Thyroid gland (tissue), 4 donors: Measurements from ENCODE around the gene DUSP18. TPM values are rescaled to one million over a fixed set of nuclear protein-coding genes. Genes with fewer than 3 reads are reported as not detected.

Experiments
- DNase-seq, 2 donors: peaks; one replicate each; pipeline ENCODE4 v3.0.0-alpha.2; 2019
- H3K27ac ChIP-seq, 3 donors: fragments of 200-600 bp; sonication (generic); 1 replicate in 2 of 3; 2 replicates in 1 of 3; pipeline ENCODE4 v1.5.1; 2016 to 2019; ENCODE audit warnings: mild to moderate bottlenecking in 1 of 3, moderate library complexity in 1 of 3
- H3K27me3 ChIP-seq: fragments of 200-600 bp; sonication (generic); one replicate; pipeline ENCODE4 v1.5.1; 2019
- H3K36me3 ChIP-seq, 2 donors: fragments of 200-600 bp; sonication (generic); one replicate each; pipeline ENCODE4 v1.5.1; 2016 to 2019
- H3K4me1 ChIP-seq, 2 donors: fragments of 200-600 bp; sonication (generic); one replicate each; pipeline ENCODE4 v1.5.1; 2017 to 2019
- H3K4me3 ChIP-seq, 3 donors: fragments of 200-600 bp; sonication (generic); replicated peaks in 1 of 3; 1 replicate in 2 of 3; 2 replicates in 1 of 3; pipeline ENCODE4 v1.5.1; 2016; ENCODE audit warnings: mild to moderate bottlenecking in 1 of 3
- H3K9me3 ChIP-seq: fragments of 200-600 bp; sonication (generic); one replicate; pipeline ENCODE4 v1.5.1; 2017
- POLR2A ChIP-seq, 2 donors: fragments of 450-650 bp; IDR thresholded peaks; one replicate each; pipeline ENCODE4 v1.6.1; 2017; ENCODE audit warnings: antibody characterized with exemption in 2 of 2, mild to moderate bottlenecking in 2 of 2, moderate library complexity in 1 of 2
- WGBS, 2 donors: methylation state at CpG; one replicate each; pipeline ENCODE4 v1.1.5; 2017; 5-methylcytosine and 5-hydroxymethylcytosine counted together
- intact Hi-C: fragments of 100-400 bp; cut with DNase I; formaldehyde crosslinking; loops from one replicate; pipeline ENCODE4 v1.15.1; 2023
- total RNA-seq, 4 donors: library from RNA; depleted of rRNA; stranded (reverse); fragments of >200 nt; gene quantifications; one replicate each; pipeline ENCODE4 v1.2.3, GENCODE V29; 2016
- TF ChIP-seq, protein P1 (sequence below), 6 experiments: fragments of 200-600 bp in 3 of 6; fragments of 450-650 bp in 3 of 6; sonication (generic) in 3 of 6; IDR thresholded peaks; one replicate each; pipeline ENCODE4 v1.5.1; 2016 to 2019; ENCODE audit warnings: antibody characterized with exemption in 6 of 6, mild to moderate bottlenecking in 2 of 6, inconsistent platforms in 1 of 6, moderate library complexity in 1 of 6

DUSP18 gene
- total RNA-seq, 4 donors from 2014 or later: 6.9 to 8.4 (median 7.3) TPM

DNA sequence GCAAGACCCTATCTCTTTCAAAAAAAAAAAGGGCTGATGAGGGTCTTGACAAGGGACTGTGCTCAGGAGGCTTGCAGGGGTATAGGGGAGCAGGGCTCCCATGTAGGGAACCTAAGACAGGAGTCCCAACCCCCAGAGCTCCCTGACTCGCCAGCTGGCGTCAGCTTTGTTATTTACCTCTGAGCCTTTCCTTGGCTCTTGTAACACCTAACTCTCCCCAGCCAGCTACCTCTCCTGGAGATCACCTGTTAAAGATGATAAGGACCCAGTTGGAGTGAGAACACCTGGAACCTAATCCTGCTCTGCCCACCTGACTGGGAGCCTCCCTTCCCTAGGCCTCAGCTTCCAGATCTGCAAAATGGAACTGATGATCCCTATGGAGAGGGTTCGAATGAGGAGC, 18.9 kb downstream of the DUSP18 start:
- WGBS, 2 donors: 97 to 100% methylated on average over 3 of the region's 3 CpGs
- H3K4me3 ChIP-seq: no peak overlapping the region
- H3K27me3 ChIP-seq: no peaks in the 10 kb centered on the region
- intact Hi-C loops: no loop called here
- TF ChIP-seq POLR2A (IDR thresholded peaks at IDR 0.05): no peak
- H3K4me1 ChIP-seq: peaks cover 0 to 6% of the 10 kb centered on the region in 2 donors
- no peaks in the 10 kb centered on the region for H3K9me3 ChIP-seq
- DNase-seq: no peak
- no peaks in the 10 kb centered on the region for H3K36me3 ChIP-seq
- H3K27ac ChIP-seq: no peak overlapping the region

DNA sequence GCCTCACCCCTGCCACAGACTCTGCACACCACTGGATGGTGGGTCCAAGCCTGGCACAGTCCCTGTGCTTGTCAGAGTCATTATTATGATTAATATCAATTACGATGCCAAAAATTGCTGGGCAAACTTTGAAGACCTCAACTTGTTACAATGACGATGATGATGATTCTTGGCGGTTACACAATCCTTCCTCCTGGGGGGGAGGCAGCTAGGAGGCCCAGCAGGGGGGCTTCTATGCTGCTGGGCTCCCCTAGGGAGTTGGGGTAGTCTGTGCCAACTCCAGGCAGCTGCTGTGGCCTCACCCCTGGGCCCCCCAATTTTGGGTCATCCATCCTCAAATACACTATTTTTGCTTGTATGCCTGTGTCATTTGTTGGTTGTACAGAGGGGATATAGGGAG, 20.1 kb downstream of the DUSP18 start:
- intact Hi-C loops: no loop called here
- TF ChIP-seq, protein P1, sequence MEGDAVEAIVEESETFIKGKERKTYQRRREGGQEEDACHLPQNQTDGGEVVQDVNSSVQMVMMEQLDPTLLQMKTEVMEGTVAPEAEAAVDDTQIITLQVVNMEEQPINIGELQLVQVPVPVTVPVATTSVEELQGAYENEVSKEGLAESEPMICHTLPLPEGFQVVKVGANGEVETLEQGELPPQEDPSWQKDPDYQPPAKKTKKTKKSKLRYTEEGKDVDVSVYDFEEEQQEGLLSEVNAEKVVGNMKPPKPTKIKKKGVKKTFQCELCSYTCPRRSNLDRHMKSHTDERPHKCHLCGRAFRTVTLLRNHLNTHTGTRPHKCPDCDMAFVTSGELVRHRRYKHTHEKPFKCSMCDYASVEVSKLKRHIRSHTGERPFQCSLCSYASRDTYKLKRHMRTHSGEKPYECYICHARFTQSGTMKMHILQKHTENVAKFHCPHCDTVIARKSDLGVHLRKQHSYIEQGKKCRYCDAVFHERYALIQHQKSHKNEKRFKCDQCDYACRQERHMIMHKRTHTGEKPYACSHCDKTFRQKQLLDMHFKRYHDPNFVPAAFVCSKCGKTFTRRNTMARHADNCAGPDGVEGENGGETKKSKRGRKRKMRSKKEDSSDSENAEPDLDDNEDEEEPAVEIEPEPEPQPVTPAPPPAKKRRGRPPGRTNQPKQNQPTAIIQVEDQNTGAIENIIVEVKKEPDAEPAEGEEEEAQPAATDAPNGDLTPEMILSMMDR (IDR thresholded peaks at IDR 0.05): no peak
- TF ChIP-seq POLR2A (IDR thresholded peaks at IDR 0.05): no peak
- no peaks in the 10 kb centered on the region for H3K27me3 ChIP-seq
- H3K9me3 ChIP-seq: no peaks in the 10 kb centered on the region
- no peak overlapping the region for H3K4me3 ChIP-seq
- no peak for DNase-seq
- peaks cover 0 to 6% of the 10 kb centered on the region in 2 donors for H3K4me1 ChIP-seq
- H3K36me3 ChIP-seq: no peaks in the 10 kb centered on the region
- WGBS, 2 donors: 91 to 97% methylated on average over 3 of the region's 3 CpGs
- H3K27ac ChIP-seq: no peak overlapping the region

DNA sequence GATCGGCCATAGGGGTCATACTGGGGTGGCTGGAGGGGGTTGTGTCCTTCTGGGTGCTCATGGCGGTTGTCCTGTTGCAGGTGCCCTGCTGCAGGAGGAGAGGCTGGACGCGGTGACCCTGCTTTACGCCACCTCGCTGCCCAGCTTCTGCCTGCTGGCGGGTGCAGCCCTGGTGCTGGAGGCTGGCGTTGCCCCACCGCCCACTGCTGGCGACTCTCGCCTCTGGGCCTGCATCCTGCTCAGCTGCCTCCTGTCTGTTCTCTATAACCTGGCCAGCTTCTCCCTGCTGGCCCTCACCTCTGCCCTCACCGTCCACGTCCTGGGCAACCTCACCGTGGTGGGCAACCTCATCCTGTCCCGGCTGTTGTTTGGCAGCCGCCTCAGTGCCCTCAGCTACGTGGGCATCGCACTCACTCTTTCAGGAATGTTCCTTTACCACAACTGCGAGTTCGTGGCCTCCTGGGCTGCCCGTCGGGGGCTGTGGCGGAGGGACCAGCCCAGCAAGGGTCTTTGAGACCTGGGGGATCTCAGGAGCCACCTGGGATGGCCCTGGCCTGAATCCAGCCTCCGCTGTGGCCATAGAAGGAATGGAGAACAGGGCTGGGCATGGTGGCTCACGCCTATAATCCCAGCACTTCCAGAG, 21.0 kb downstream of the DUSP18 start:
- no peaks in the 10 kb centered on the region for H3K36me3 ChIP-seq
- no peak overlapping the region for H3K27ac ChIP-seq
- intact Hi-C loops: no loop called here
- no peaks in the 10 kb centered on the region for H3K27me3 ChIP-seq
- H3K9me3 ChIP-seq: no peaks in the 10 kb centered on the region
- peaks cover 0 to 6% of the 10 kb centered on the region in 2 donors for H3K4me1 ChIP-seq
- no peak overlapping the region for H3K4me3 ChIP-seq
- DNase-seq: no peak
- no peak for TF ChIP-seq POLR2A (IDR thresholded peaks at IDR 0.05)
- TF ChIP-seq, protein P1 (IDR thresholded peaks at IDR 0.05): no peak
- 97 to 98% methylated on average over 13 to 19 of the region's 25 CpGs for WGBS, 2 donors

DNA sequence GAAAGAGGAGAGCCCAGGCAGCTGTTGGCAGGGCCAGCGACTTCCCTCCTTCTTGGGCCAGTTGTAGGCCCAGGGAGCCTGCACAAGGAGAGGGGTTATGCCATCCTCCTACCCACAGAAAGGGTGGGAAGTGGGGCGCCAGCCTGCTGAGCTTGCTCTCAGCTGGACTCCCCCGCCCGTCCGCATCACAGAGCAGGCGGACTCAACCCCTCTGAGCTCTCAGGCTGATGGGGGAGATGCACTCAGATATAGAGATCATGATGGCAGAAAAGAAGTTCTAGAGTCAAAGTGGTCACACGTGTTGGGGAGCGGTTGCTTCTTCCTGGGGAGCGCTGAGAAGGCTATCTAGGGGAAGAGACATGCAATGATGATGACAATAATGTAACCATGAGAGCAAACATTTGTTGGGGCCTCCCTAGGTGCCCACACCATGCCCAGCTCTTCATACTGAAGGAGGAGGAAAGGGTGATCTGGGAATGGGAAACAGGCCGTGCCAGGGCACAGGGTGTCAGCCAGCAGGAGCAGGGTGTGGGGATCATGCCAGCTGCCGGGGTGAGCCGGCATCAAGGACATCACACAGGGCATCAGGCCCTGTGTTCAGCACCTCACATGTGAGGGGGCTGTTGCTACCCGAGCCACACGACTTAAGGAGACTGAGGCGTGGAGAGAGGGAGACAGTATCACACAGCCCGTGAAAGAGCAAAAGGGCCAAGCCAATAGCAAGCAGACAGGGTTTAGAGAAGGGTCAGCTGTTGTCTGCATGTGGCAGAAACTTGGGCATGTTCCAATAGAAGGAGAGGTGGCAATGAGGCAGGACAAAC, 24.4 kb downstream of the DUSP18 start:
- DNase-seq: no peak
- H3K27me3 ChIP-seq: no peaks in the 10 kb centered on the region
- 93% methylated on average over 16 of the region's 16 CpGs for WGBS, 2 donors
- no peak overlapping the region for H3K4me3 ChIP-seq
- TF ChIP-seq, protein P1 (IDR thresholded peaks at IDR 0.05): no peak
- TF ChIP-seq POLR2A (IDR thresholded peaks at IDR 0.05): no peak
- no peak overlapping the region for H3K27ac ChIP-seq
- no peaks in the 10 kb centered on the region for H3K36me3 ChIP-seq
- H3K4me1 ChIP-seq: no peaks in the 10 kb centered on the region
- H3K9me3 ChIP-seq: no peaks in the 10 kb centered on the region
- intact Hi-C loops: no loop called here

DNA sequence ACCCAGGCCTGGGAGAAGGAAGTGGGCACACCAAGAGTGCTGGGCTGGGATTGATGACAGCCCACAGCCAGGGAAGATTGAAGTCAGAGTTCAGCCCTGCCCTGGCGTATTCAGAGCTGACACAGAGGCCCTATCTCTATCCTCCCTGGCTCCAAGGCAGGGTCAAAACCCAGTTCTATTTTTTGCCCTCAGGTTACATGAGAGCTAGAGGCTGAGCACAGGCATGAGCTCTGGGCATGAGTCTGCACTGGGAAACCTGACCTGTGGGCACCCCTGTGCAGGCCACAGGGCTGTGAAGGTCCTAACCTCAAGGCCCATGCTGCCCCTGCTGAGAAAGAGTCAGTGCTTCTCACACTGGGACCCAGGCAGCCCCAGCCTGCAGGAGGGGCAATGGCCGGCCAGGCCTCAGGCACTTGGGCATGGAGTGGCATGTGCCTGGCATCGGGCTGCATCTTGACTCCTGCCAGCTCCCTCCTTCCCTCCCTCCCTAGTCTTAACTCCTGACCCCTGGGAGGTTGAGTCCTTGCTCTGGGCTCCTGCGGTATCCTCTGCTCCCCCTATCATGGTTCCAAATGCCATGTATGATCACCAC, 26.7 kb downstream of the DUSP18 start:
- WGBS, 2 donors: 95 to 100% methylated on average over 4 of the region's 4 CpGs
- peaks cover 10 to 18% of the 10 kb centered on the region in 2 donors for H3K4me1 ChIP-seq
- no peaks in the 10 kb centered on the region for H3K9me3 ChIP-seq
- H3K27me3 ChIP-seq: no peaks in the 10 kb centered on the region
- TF ChIP-seq, protein P1 (IDR thresholded peaks at IDR 0.05): no peak
- no peak for TF ChIP-seq POLR2A (IDR thresholded peaks at IDR 0.05)
- intact Hi-C loops: no loop called here
- H3K36me3 ChIP-seq: no peaks in the 10 kb centered on the region
- DNase-seq: no peak
- H3K4me3 ChIP-seq: no peak overlapping the region
- H3K27ac ChIP-seq: no peak overlapping the region
